Stimulated activated memory B cell treated with anti-CD40 and anti-IgM and Interleukin-4, amounts not matched to agents 10 μg/mL and 1 μg/mL and 100 μg/mL, for 72 hours (primary cell): ENCODE measurements around the gene SPRING1.
A peak's percentile ranks its signal among the peaks of the same experiment; 100 is the strongest.

Experiments used
- ATAC-seq: fragments of 150-1000 bp; cut with Tn5 transposase; 2 replicates; pipeline ENCODE4 v1.10.0; 2021
- H3K27ac Mint-ChIP-seq: one replicate; pipeline ENCODE4 v1.8.0; 2022; ENCODE audit warnings: mild to moderate bottlenecking, mixed read lengths
- H3K27me3 Mint-ChIP-seq: one replicate; pipeline ENCODE4 v1.8.0; 2022; ENCODE audit warnings: mixed read lengths
- H3K36me3 Mint-ChIP-seq: one replicate; pipeline ENCODE4 v1.8.0; 2022; ENCODE audit warnings: mixed read lengths
- H3K4me1 Mint-ChIP-seq: one replicate; pipeline ENCODE4 v1.8.0; 2022; ENCODE audit warnings: mixed read lengths
- H3K4me3 Mint-ChIP-seq: one replicate; pipeline ENCODE4 v1.8.0; 2022; ENCODE audit warnings: mild to moderate bottlenecking, moderate library complexity, mixed read lengths
- H3K9me3 Mint-ChIP-seq: one replicate; pipeline ENCODE4 v1.8.0; 2022; ENCODE audit warnings: mixed read lengths

SPRING1 gene

GRCh38 chr12:116701432-116701831 lies 36.4 kb downstream of the SPRING1 start:
- Mint-ChIP-seq H3K27ac (no peak overlapping the region), H3K27me3 (peaks cover 14% of the 10 kb centered on the region), H3K9me3 (no peaks in the 10 kb centered on the region), H3K4me1 (peaks cover 10% of the 10 kb centered on the region), H3K4me3 (no peak overlapping the region), H3K36me3 (no peaks in the 10 kb centered on the region)
- ATAC-seq = no peak

- H3K27ac Mint-ChIP-seq = no peak overlapping the region
- no peak overlapping the region for H3K4me3 Mint-ChIP-seq
- peaks cover 26% of the 10 kb centered on the region for H3K27me3 Mint-ChIP-seq
- peaks cover 22% of the 10 kb centered on the region for H3K4me1 Mint-ChIP-seq
- no peaks in the 10 kb centered on the region for H3K9me3 Mint-ChIP-seq
- no peak for ATAC-seq
- no peaks in the 10 kb centered on the region for H3K36me3 Mint-ChIP-seq
Measured at GRCh38 chr12:116700066-116700465, 37.8 kb downstream of the SPRING1 start.

- Mint-ChIP-seq H3K4me1 (peaks cover 36% of the 10 kb centered on the region), H3K27me3 (peaks cover 40% of the 10 kb centered on the region), H3K9me3 (no peaks in the 10 kb centered on the region), H3K4me3 (no peak overlapping the region), H3K27ac (no peak overlapping the region), H3K36me3 (no peaks in the 10 kb centered on the region)
- ATAC-seq = no peak
Measured at GRCh38 chr12:116698554-116699075, 39.3 kb downstream of the SPRING1 start.

GRCh38 chr12:116698116-116698515 lies 39.8 kb downstream of the SPRING1 start:
- no peak for ATAC-seq
- Mint-ChIP-seq H3K9me3 (no peaks in the 10 kb centered on the region), H3K4me1 (peaks cover 37% of the 10 kb centered on the region), H3K27me3 (peaks cover 40% of the 10 kb centered on the region), H3K36me3 (no peaks in the 10 kb centered on the region), H3K27ac (no peak overlapping the region), H3K4me3 (no peak overlapping the region)

GRCh38 chr12:116697716-116698115 lies 40.2 kb downstream of the SPRING1 start:
- Mint-ChIP-seq H3K27me3 (peaks cover 40% of the 10 kb centered on the region), H3K9me3 (no peaks in the 10 kb centered on the region), H3K4me1 (peaks cover 39% of the 10 kb centered on the region), H3K4me3 (no peak overlapping the region), H3K36me3 (no peaks in the 10 kb centered on the region), H3K27ac (no peak overlapping the region)
- ATAC-seq = no peak

- Mint-ChIP-seq H3K9me3 (no peaks in the 10 kb centered on the region), H3K36me3 (no peaks in the 10 kb centered on the region), H3K27ac (no peak overlapping the region), H3K4me3 (no peak overlapping the region), H3K4me1 (peaks cover 43% of the 10 kb centered on the region), H3K27me3 (peaks cover 44% of the 10 kb centered on the region)
- no peak for ATAC-seq
Measured at GRCh38 chr12:116697305-116697704, 40.6 kb downstream of the SPRING1 start.

- peaks cover 60% of the 10 kb centered on the region for H3K27me3 Mint-ChIP-seq
- no peak for ATAC-seq
- peaks cover 43% of the 10 kb centered on the region for H3K4me1 Mint-ChIP-seq
- H3K36me3 Mint-ChIP-seq = no peaks in the 10 kb centered on the region
- H3K9me3 Mint-ChIP-seq = no peaks in the 10 kb centered on the region
- H3K4me3 Mint-ChIP-seq = peak overlapping the region; percentile 69
- H3K27ac Mint-ChIP-seq = no peak overlapping the region
Measured at GRCh38 chr12:116695464-116695725, 42.5 kb downstream of the SPRING1 start.

- Mint-ChIP-seq H3K9me3 (no peaks in the 10 kb centered on the region), H3K4me3 (peak overlapping the region; percentile 69), H3K4me1 (peaks cover 43% of the 10 kb centered on the region), H3K36me3 (no peaks in the 10 kb centered on the region), H3K27me3 (peaks cover 60% of the 10 kb centered on the region), H3K27ac (no peak overlapping the region)
- no peak for ATAC-seq
Measured at GRCh38 chr12:116694653-116695463, 43.0 kb downstream of the SPRING1 start.

- ATAC-seq = no peak
- peak overlapping the region; percentile 75 for H3K4me3 Mint-ChIP-seq
- H3K9me3 Mint-ChIP-seq = no peaks in the 10 kb centered on the region
- no peak overlapping the region for H3K27ac Mint-ChIP-seq
- peaks cover 60% of the 10 kb centered on the region for H3K27me3 Mint-ChIP-seq
- H3K36me3 Mint-ChIP-seq = no peaks in the 10 kb centered on the region
- H3K4me1 Mint-ChIP-seq = peaks cover 43% of the 10 kb centered on the region
Measured at GRCh38 chr12:116693286-116694227, 44.3 kb downstream of the SPRING1 start.

GRCh38 chr12:116692605-116693004 lies 45.3 kb downstream of the SPRING1 start:
- H3K4me3 Mint-ChIP-seq = peak overlapping the region; percentile 4
- peaks cover 60% of the 10 kb centered on the region for H3K27me3 Mint-ChIP-seq
- no peak overlapping the region for H3K27ac Mint-ChIP-seq
- no peaks in the 10 kb centered on the region for H3K36me3 Mint-ChIP-seq
- ATAC-seq = no peak
- H3K4me1 Mint-ChIP-seq = peaks cover 43% of the 10 kb centered on the region
- H3K9me3 Mint-ChIP-seq = no peaks in the 10 kb centered on the region

GRCh38 chr12:116691636-116692035 lies 46.2 kb downstream of the SPRING1 start:
- H3K27ac Mint-ChIP-seq = no peak overlapping the region
- peaks cover 58% of the 10 kb centered on the region for H3K27me3 Mint-ChIP-seq
- no peak overlapping the region for H3K4me3 Mint-ChIP-seq
- no peaks in the 10 kb centered on the region for H3K9me3 Mint-ChIP-seq
- ATAC-seq = no peak
- H3K36me3 Mint-ChIP-seq = no peaks in the 10 kb centered on the region
- peaks cover 42% of the 10 kb centered on the region for H3K4me1 Mint-ChIP-seq

- H3K36me3 Mint-ChIP-seq = no peaks in the 10 kb centered on the region
- peaks cover 38% of the 10 kb centered on the region for H3K4me1 Mint-ChIP-seq
- no peak overlapping the region for H3K4me3 Mint-ChIP-seq
- ATAC-seq = no peak
- no peak overlapping the region for H3K27ac Mint-ChIP-seq
- H3K9me3 Mint-ChIP-seq = no peaks in the 10 kb centered on the region
- peaks cover 53% of the 10 kb centered on the region for H3K27me3 Mint-ChIP-seq
Measured at GRCh38 chr12:116691205-116691604, 46.7 kb downstream of the SPRING1 start.

GRCh38 chr12:116689979-116690744 lies 47.7 kb downstream of the SPRING1 start:
- Mint-ChIP-seq H3K27ac (no peak overlapping the region), H3K9me3 (no peaks in the 10 kb centered on the region), H3K27me3 (peaks cover 44% of the 10 kb centered on the region), H3K4me3 (no peak overlapping the region), H3K4me1 (peaks cover 29% of the 10 kb centered on the region), H3K36me3 (no peaks in the 10 kb centered on the region)
- ATAC-seq = no peak

GRCh38 chr12:116689521-116689920 lies 48.3 kb downstream of the SPRING1 start:
- Mint-ChIP-seq H3K4me3 (no peak overlapping the region), H3K4me1 (peaks cover 22% of the 10 kb centered on the region), H3K27ac (no peak overlapping the region), H3K9me3 (no peaks in the 10 kb centered on the region), H3K36me3 (no peaks in the 10 kb centered on the region), H3K27me3 (peaks cover 38% of the 10 kb centered on the region)
- no peak for ATAC-seq
